Endodermal cell (in vitro differentiated cells): ENCODE results near the gene HDAC1. TPM values are rescaled to one million over a fixed set of nuclear protein-coding genes. Genes with fewer than 3 reads are reported as not detected.

Source experiments
- DNase-seq: peaks from one replicate; pipeline ENCODE4 v3.0.0-alpha.2; 2017
- H3K27ac ChIP-seq: 2 replicates; pipeline ENCODE4 v1.5.1; 2013; ENCODE audit warnings: mild to moderate bottlenecking, low read depth, low read length, moderate library complexity
- H3K27me3 ChIP-seq: 2 replicates; pipeline ENCODE4 v1.6.1; 2013; ENCODE audit warnings: mild to moderate bottlenecking, low read length, moderate library complexity; ENCODE audit not compliant: insufficient read depth, control insufficient read depth, poor library complexity, severe bottlenecking
- H3K36me3 ChIP-seq: 2 replicates; pipeline ENCODE4 v1.7.0; 2013; ENCODE audit warnings: mild to moderate bottlenecking, low read length, moderate library complexity; ENCODE audit not compliant: control insufficient read depth, insufficient read depth
- H3K4me1 ChIP-seq: one replicate; pipeline ENCODE4 v1.7.0; 2013; ENCODE audit warnings: low read length; ENCODE audit not compliant: control insufficient read depth, insufficient read depth
- H3K4me3 ChIP-seq: 2 replicates; pipeline ENCODE4 v1.5.1; 2013; ENCODE audit warnings: mild to moderate bottlenecking, low read length, moderate library complexity
- H3K9ac ChIP-seq: 2 replicates; pipeline ENCODE4 v1.6.1; 2013; ENCODE audit warnings: mild to moderate bottlenecking, low read length, moderate library complexity; ENCODE audit not compliant: poor library complexity, severe bottlenecking; ENCODE audit errors: extremely low read depth
- H3K9me3 ChIP-seq: 2 replicates; pipeline ENCODE4 v1.6.1; 2013; ENCODE audit warnings: mild to moderate bottlenecking, low read length, moderate library complexity; ENCODE audit not compliant: control insufficient read depth
- H3K27ac Mint-ChIP-seq: 2 replicates; pipeline ENCODE4 v1.8.0; 2020; ENCODE audit warnings: mixed read lengths
- H3K27me3 Mint-ChIP-seq: 2 replicates; pipeline ENCODE4 v1.8.0; 2021; ENCODE audit warnings: mild to moderate bottlenecking, mixed read lengths; ENCODE audit not compliant: insufficient read depth
- H3K36me3 Mint-ChIP-seq: 2 replicates; pipeline ENCODE4 v1.8.0; 2020; ENCODE audit warnings: low read depth, mixed read lengths
- H3K4me1 Mint-ChIP-seq: 2 replicates; pipeline ENCODE4 v1.8.0; 2020; ENCODE audit warnings: mixed read lengths
- H3K4me3 Mint-ChIP-seq: 2 replicates; pipeline ENCODE4 v1.8.0; 2020; ENCODE audit warnings: mild to moderate bottlenecking, moderate library complexity, mixed read lengths
- H3K9me3 Mint-ChIP-seq: 2 replicates; pipeline ENCODE4 v1.8.0; 2020; ENCODE audit warnings: mild to moderate bottlenecking, mixed read lengths
- WGBS, 2 experiments: methylation state at CpG; one replicate each; pipeline versions ENCODE4 v1.1.5 to v1.1.7; 2013; ENCODE audit warnings: missing lambda C conversion rate in 2 of 2, mixed read lengths in 1 of 2; ENCODE audit not compliant: insufficient coverage in 1 of 2, insufficient read length in 1 of 2; 5-methylcytosine and 5-hydroxymethylcytosine counted together
- total RNA-seq, 2 donors: library from RNA; stranded (reverse); fragmentation: NEBNext Ultra II Directional in 1 of 2; extraction: Animal tissue kit (Norgen Biotek cat#: 25700) in 1 of 2; gene quantifications; 2 replicates in 1 of 2; 3 replicates in 1 of 2; pipeline ENCODE4 v1.2.1, GENCODE V29; 2021
- TF ChIP-seq, protein P1 (sequence below): fragments of 200-600 bp; sonication (generic); conservative IDR thresholded peaks from 2 replicates; pipeline ENCODE4 v1.5.0; 2021; ENCODE audit warnings: antibody characterized with exemption, mild to moderate bottlenecking

The HDAC1 gene
- total RNA-seq, 2 donors from 2014 or later = 150 to 160 TPM

DNA sequence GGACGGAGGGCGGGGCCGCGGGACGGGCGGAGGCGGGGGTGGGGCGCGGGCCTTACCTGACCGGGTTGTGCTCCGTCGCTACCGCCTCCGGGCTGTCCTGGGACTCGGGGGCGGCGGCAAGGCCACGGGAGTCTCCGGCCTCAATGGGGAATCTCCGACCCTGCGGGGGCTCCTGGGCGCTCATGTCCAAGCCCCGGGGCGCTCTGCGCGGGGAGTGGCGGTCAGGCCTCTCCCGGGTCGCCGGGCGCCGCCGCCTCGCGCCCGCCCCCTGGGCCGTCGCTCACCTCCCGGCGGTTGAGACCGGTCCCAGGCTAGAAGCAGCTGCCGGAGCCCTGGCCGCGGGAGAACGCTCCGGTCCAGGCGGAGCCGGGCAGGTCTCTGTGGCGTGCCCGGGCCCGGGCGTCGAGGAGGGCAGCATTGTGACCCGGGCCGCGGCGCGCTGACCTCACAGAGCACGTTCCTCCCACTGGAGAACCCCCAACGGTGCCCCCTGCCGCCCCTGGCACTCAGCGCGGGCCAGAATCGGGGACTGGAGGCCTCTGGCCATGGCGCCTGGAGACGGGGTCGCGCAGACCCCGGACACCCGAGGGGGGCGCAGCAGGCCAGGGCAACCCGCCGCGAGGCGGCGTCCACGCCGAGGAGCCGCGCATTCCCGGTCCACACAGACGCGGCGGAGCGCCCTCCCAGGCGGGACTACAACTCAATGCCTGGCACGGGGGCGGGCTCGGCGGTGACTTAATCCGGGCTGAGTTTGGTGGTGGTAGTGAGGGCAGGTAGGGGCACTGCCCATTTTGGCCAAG is 70.0 kb downstream of the HDAC1 start:
- whole genome bisulfite sequencing, 2 experiments = 12% methylated on average over 5 to 91 of the region's 91 CpGs
- peak; percentile 83 for DNase-seq
- no peaks in the 10 kb centered on the region for H3K9me3 ChIP-seq
- TF ChIP-seq, protein P1, sequence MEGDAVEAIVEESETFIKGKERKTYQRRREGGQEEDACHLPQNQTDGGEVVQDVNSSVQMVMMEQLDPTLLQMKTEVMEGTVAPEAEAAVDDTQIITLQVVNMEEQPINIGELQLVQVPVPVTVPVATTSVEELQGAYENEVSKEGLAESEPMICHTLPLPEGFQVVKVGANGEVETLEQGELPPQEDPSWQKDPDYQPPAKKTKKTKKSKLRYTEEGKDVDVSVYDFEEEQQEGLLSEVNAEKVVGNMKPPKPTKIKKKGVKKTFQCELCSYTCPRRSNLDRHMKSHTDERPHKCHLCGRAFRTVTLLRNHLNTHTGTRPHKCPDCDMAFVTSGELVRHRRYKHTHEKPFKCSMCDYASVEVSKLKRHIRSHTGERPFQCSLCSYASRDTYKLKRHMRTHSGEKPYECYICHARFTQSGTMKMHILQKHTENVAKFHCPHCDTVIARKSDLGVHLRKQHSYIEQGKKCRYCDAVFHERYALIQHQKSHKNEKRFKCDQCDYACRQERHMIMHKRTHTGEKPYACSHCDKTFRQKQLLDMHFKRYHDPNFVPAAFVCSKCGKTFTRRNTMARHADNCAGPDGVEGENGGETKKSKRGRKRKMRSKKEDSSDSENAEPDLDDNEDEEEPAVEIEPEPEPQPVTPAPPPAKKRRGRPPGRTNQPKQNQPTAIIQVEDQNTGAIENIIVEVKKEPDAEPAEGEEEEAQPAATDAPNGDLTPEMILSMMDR = peak; percentile 57
- Mint-ChIP-seq H3K27ac (no peak overlapping the region), H3K36me3 (peaks cover 34% of the 10 kb centered on the region), H3K4me3 (peak overlapping the region; percentile 39), H3K4me1 (peaks cover 4% of the 10 kb centered on the region), H3K9me3 (no peaks in the 10 kb centered on the region), H3K27me3 (peaks cover 14% of the 10 kb centered on the region)
- H3K9ac ChIP-seq = peak overlapping the region; percentile 41
- H3K36me3 ChIP-seq = peaks cover 32% of the 10 kb centered on the region
- H3K27me3 ChIP-seq = no peaks in the 10 kb centered on the region
- H3K4me1 ChIP-seq = no peaks in the 10 kb centered on the region
- H3K4me3 ChIP-seq = no peak overlapping the region
- H3K27ac ChIP-seq = no peak overlapping the region

DNA sequence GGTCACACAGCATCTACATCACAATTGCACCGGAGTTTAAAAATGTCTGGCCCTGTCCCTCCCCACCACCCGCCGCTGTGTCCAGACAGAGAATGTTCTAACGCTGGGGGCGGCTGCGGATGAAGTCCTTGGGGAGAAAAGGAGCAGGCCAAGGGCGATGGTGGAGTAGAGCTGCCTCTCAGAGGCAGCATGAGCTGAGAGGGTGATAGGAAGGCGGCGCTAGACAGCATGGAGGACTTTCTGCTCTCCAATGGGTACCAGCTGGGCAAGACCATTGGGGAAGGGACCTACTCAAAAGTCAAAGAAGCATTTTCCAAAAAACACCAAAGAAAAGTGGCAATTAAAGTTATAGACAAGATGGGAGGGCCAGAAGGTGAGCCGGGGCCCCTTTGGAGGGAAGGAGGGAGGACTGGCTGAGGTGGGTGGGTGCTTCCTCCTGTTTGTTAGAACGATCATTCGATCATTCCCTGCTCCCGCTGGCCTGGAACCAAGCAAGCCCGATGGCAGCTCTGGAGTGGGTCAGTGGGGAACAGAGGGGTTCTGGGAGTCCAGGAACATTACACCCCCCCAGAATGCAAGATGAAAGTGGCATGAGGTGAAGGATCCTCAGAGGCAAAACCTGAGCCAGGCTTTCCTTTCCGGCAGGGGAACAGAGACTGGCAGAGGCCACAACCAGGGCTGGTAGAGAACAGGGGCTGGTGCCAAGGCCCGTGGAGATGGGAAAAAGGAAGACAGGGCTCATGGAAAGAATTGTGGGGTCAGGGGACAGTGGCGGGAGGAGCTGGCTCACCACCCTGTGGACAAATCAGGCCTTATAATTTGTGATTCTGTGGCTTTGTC is 70.8 kb downstream of the HDAC1 start, which contains the start of the genes FAM229A and TSSK3:
TSS of gene FAM229A (minus strand) at position 12 of the 840 bp plus-strand sequence. CDS start 394 bp downstream, outside the sequence.
TSS of gene TSSK3 (plus strand) at position 66 of the 840 bp plus-strand sequence. CDS start at position 229, 163 bp downstream.
- no peaks in the 10 kb centered on the region for H3K4me1 ChIP-seq
- Mint-ChIP-seq H3K27me3 (peaks cover 14% of the 10 kb centered on the region), H3K9me3 (no peaks in the 10 kb centered on the region), H3K4me3 (peak within 1 kb of the TSS; percentile 39), H3K36me3 (peaks cover 41% of the 10 kb centered on the region), H3K4me1 (peaks cover 4% of the 10 kb centered on the region), H3K27ac (no peak within 1 kb of the TSS)
- DNase-seq = peak; percentile 65
- 77 to 85% methylated on average over 7 to 17 of the region's 17 CpGs for WGBS, 2 experiments
- H3K9ac ChIP-seq = peak within 1 kb of the TSS; percentile 41
- no peaks in the 10 kb centered on the region for H3K27me3 ChIP-seq
- no peaks in the 10 kb centered on the region for H3K9me3 ChIP-seq
- no peak within 1 kb of the TSS for H3K27ac ChIP-seq
- no peak within 1 kb of the TSS for H3K4me3 ChIP-seq
- TF ChIP-seq, protein P1 = no peak
- H3K36me3 ChIP-seq = peaks cover 40% of the 10 kb centered on the region

DNA sequence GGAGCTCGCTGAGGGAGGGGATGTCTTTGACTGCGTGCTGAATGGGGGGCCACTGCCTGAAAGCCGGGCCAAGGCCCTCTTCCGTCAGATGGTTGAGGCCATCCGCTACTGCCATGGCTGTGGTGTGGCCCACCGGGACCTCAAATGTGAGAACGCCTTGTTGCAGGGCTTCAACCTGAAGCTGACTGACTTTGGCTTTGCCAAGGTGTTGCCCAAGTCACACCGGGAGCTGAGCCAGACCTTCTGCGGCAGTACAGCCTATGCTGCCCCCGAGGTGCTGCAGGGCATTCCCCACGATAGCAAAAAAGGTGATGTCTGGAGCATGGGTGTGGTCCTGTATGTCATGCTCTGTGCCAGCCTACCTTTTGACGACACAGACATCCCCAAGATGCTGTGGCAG is 71.8 kb downstream of the HDAC1 start:
- Histone ChIP-seq H3K4me1 (no peaks in the 10 kb centered on the region), H3K9me3 (no peaks in the 10 kb centered on the region), H3K9ac (no peak overlapping the region), H3K4me3 (no peak overlapping the region), H3K27me3 (no peaks in the 10 kb centered on the region), H3K27ac (no peak overlapping the region), H3K36me3 (peaks cover 50% of the 10 kb centered on the region)
- TF ChIP-seq, protein P1 = no peak
- H3K27me3 Mint-ChIP-seq = peaks cover 14% of the 10 kb centered on the region
- peaks cover 51% of the 10 kb centered on the region for H3K36me3 Mint-ChIP-seq
- H3K4me1 Mint-ChIP-seq = peaks cover 4% of the 10 kb centered on the region
- H3K9me3 Mint-ChIP-seq = no peaks in the 10 kb centered on the region
- WGBS, 2 experiments = 95 to 96% methylated on average over 9 to 12 of the region's 12 CpGs
- no peak overlapping the region for H3K4me3 Mint-ChIP-seq
- no peak overlapping the region for H3K27ac Mint-ChIP-seq
- no peak for DNase-seq
